Measurements from ENCODE around the gene MRPL4. TPM values are rescaled to one million over a fixed set of nuclear protein-coding genes. Genes with fewer than 3 reads are reported as not detected.
"Not testable (repeated sequence)": the region's sequence is repeated elsewhere in the genome, so short reads cannot be mapped to it uniquely, and the experiment has no call there.

MRPL4 gene
- total RNA-seq, 4 donors from 2014 or later, result 77.2 to 90.8 (median 83.5) TPM

DNA sequence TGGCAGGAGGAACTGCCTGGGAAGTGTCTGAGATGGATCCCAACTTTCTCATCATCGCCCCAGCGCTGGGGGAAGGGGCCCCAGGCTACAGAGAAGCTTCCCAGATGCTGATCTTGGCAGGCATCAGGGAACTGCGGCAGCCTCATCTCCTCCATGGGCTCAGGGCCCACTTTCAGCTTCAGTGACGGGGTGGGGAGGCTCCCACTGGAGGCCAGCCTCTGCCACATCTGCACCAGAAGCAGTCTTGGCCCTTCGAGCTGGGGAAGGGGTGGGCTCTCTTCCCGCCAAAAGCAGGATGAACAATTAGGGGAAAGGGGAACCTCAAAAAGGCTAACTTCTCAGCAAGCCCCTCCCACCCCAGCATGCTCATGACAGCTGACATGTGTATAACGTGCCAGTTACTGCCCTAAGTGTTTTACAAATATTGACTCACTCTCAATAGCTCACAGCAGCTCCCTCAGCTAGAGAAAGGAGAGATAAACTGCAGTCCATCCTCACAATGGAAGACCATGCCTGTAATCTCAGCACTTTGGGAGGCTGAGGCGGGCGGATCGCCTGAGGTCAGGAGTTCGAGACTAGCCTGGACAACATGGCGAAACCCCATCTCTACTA lies 13.7 kb upstream of the MRPL4 start:
- H3K4me3 ChIP-seq (ENCODE audit: low read depth, poor library complexity, severe bottlenecking), result no peak overlapping the region
- intact Hi-C loops (cut with DNase I; ENCODE audit: low total_unique reads), result no loop called here
- TF ChIP-seq, protein P1, sequence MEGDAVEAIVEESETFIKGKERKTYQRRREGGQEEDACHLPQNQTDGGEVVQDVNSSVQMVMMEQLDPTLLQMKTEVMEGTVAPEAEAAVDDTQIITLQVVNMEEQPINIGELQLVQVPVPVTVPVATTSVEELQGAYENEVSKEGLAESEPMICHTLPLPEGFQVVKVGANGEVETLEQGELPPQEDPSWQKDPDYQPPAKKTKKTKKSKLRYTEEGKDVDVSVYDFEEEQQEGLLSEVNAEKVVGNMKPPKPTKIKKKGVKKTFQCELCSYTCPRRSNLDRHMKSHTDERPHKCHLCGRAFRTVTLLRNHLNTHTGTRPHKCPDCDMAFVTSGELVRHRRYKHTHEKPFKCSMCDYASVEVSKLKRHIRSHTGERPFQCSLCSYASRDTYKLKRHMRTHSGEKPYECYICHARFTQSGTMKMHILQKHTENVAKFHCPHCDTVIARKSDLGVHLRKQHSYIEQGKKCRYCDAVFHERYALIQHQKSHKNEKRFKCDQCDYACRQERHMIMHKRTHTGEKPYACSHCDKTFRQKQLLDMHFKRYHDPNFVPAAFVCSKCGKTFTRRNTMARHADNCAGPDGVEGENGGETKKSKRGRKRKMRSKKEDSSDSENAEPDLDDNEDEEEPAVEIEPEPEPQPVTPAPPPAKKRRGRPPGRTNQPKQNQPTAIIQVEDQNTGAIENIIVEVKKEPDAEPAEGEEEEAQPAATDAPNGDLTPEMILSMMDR (IDR thresholded peaks at IDR 0.05), result no peak
- TF ChIP-seq POLR2A (IDR thresholded peaks at IDR 0.05), result no peak
- 54 to 57% methylated on average over 11 to 12 of the region's 12 CpGs for WGBS, 2 donors
- DNase-seq (ENCODE audit: low spot score in 2 of 2), result peak; percentile 30 to 88

DNA sequence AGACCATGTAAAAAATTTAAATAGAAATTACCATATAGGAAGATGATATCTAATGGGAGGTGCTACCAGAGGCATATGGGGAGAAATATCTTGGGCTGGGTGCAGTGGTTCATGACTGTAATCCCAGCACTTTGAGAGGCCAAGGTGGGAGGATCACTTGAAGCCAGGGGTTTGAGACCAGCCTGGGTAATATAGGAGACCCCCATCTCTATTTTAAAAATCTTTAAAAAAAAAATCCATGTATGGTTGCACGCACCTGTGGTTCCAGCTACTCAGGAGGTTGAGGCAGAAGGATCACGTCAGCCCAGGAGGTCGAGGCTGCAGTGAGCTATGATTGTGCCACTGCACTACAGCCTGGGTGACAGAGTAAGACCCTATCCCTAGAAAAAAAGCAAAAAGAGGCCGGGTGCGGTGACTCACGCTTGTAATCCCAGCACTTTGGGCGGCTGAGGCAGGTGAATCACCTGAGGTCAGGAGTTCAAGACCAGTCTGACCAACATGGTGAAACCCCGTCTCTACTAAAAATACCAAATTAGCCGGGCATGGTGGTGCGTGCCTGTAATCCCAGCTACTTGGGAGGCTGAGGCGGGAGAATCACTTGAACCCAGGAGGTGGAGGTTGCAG lies 10.1 kb upstream of the MRPL4 start:
- not testable (repeated sequence) for DNase-seq (ENCODE audit: low spot score in 2 of 2); H3K4me3 ChIP-seq (ENCODE audit: low read depth, poor library complexity, severe bottlenecking)
- intact Hi-C loops (cut with DNase I; ENCODE audit: low total_unique reads), result loop anchor here (10.0 kb wide), 1 partner anchor 127 kb away; the partner anchor contains the start of genes EIF3G and P2RY11
- WGBS, 2 donors, result 92 to 97% methylated on average over 11 of the region's 11 CpGs

DNA sequence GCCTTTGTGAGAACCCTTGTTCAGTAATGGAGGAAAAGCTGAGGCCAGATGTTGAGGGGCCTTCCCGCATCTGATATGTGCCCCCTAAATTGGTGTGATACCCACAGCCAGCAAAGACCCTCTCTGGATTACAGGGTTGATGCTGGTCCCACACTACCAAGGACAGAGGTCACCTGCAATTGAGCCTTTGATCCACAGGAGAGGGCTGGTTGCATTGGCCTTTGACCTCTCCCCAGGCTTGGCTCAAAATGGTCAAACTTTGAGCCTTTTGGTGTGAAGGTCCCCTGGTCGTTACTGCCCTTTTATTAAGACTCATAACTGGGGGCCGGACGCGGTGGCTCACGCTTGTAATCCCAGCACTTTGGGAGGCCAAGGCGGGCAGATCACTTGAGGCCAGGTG lies 8.4 kb upstream of the MRPL4 start:
- H3K4me3 ChIP-seq (ENCODE audit: low read depth, poor library complexity, severe bottlenecking), result no peak overlapping the region
- intact Hi-C loops (cut with DNase I; ENCODE audit: low total_unique reads), result loop anchor here (10.0 kb wide), 1 partner anchor 129 kb away; the partner anchor contains the start of genes EIF3G and P2RY11
- WGBS, 2 donors, result 92 to 93% methylated on average over 7 of the region's 7 CpGs
- DNase-seq (ENCODE audit: low spot score in 2 of 2), result no peak
- no peak for TF ChIP-seq POLR2A (IDR thresholded peaks at IDR 0.05)
- TF ChIP-seq, protein P1 (IDR thresholded peaks at IDR 0.05), result no peak

DNA sequence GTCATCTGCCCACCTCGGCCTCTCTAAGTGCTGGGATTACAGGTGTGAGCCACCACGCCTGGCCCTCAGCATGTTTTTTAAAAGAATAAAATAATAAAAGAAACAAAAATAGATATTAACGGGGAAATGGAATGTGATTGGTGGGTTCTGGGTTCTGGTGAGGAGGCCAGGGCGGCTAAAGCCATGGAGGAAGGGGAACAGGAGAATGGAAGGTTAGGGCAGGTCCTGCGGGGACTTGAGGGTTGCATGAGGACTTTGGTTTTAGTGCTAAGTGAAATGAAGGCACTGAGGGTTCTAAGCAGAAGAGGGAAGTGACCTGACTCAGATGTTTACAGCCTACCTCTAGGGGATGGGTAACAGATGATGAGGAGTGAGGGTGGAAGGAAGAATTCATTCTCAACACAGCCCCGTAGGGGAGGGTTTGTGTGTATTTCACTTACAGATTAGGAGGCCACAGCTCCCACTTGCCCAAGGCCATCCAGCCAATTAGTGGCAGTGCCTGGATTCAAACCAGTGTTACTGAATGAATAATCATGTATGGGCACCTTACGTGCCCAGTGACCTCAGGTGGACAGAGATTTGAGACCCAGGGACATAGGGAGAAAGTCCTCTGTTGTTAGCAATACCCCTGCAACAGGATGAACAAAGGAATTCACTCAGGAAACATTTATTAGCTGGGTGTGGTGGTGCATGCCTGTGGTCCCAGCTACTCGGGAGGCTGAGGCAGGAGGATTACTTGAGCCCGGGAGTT lies 6.7 kb upstream of the MRPL4 start:
- intact Hi-C loops (cut with DNase I; ENCODE audit: low total_unique reads), result loop anchor here (10.0 kb wide), 1 partner anchor 131 kb away; the partner anchor contains the start of genes EIF3G and P2RY11
- DNase-seq (ENCODE audit: low spot score in 2 of 2), result no peak

DNA sequence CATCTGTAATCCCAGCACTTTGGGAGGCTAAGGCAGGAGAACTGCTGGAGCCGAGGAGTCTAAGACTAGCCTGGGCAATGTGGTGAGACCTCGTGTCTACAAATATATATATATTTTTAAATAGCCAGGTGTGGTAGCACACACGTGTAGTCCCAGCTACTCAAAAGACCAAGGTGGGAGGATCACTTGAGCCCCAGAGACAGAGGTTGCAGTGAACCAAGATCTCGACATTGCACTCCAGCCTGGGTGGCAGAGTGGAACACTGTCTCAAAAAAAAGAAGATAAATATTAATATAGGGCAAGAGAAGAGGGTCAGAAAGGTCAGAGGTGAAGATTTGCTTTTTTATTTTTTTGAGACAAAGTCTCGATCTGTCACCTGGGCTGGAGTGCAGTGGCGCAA lies 5.5 kb upstream of the MRPL4 start:
- no peak for DNase-seq (ENCODE audit: low spot score in 2 of 2)
- intact Hi-C loops (cut with DNase I; ENCODE audit: low total_unique reads), result loop anchor here (10.0 kb wide), 1 partner anchor 132 kb away; the partner anchor contains the start of genes EIF3G and P2RY11
- no peak overlapping the region for H3K4me3 ChIP-seq (ENCODE audit: low read depth, poor library complexity, severe bottlenecking)
- WGBS, 2 donors, result 81 to 87% methylated on average over 6 of the region's 6 CpGs
- TF ChIP-seq, protein P1 (IDR thresholded peaks at IDR 0.05), result no peak
- TF ChIP-seq POLR2A (IDR thresholded peaks at IDR 0.05), result no peak

More for the DNA sequence above, 6.7 kb upstream of the MRPL4 start:
- H3K4me3 ChIP-seq (ENCODE audit: low read depth, poor library complexity, severe bottlenecking), result no peak overlapping the region
- 75 to 87% methylated on average over 9 of the region's 9 CpGs for WGBS, 2 donors
- TF ChIP-seq, protein P1 (IDR thresholded peaks at IDR 0.05), result no peak
- TF ChIP-seq POLR2A (IDR thresholded peaks at IDR 0.05), result no peak

DNA sequence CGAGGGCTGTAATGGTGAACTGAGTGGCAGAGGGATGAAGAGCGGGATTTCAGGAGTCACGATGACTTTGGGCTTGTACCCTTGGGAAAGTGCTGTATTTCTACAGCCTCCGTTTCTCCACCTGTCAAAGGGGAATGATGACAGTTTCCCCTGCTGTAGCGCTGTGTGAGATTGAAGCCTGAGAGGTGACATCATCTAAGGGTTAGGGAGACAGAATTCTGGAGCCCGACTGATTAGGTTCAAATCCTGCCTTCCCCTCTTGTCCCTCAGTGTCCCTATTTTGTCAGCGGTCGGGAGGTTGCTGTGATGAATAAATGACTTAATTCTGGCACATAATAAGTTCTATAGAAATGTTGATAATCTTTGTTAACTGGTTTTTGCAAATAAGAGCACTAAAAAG lies 693 bp downstream of the MRPL4 start:
- 20 to 27% methylated on average over 8 of the region's 8 CpGs for WGBS, 2 donors
- TF ChIP-seq POLR2A (IDR thresholded peaks at IDR 0.05), result no peak
- TF ChIP-seq, protein P1 (IDR thresholded peaks at IDR 0.05), result no peak
- H3K4me3 ChIP-seq (ENCODE audit: low read depth, poor library complexity, severe bottlenecking), result peak overlapping the region; percentile 59
- intact Hi-C loops (cut with DNase I; ENCODE audit: low total_unique reads), result loop anchor here (10.0 kb wide), 1 partner anchor 318 kb away; the partner anchor contains the start of gene OLFM2
- DNase-seq (ENCODE audit: low spot score in 2 of 2), result no peak
